Liver (tissue), 3 donors: ENCODE measurements around the gene LY86.

Experiments
- EGR1 ChIP-seq, 2 donors: IDR thresholded peaks; 2 replicates each; pipeline ENCODE4 v1.6.1; 2016 to 2018; ENCODE audit warnings: antibody characterized with exemption in 2 of 2, low read depth in 2 of 2
- YY1 ChIP-seq: IDR thresholded peaks from 2 replicates; pipeline ENCODE4 v1.6.1; 2016; ENCODE audit warnings: antibody characterized with exemption, mild to moderate bottlenecking
- TF ChIP-seq, protein P1 (sequence below): fragments of 150-350 bp; IDR thresholded peaks from 2 replicates; pipeline ENCODE4 v1.5.1; 2017; ENCODE audit warnings: improper control_type of control experiment, low read depth, low read length; ENCODE audit not compliant: missing input control
- donor health status: healthy.
- donor health status: healthy.

DNA sequence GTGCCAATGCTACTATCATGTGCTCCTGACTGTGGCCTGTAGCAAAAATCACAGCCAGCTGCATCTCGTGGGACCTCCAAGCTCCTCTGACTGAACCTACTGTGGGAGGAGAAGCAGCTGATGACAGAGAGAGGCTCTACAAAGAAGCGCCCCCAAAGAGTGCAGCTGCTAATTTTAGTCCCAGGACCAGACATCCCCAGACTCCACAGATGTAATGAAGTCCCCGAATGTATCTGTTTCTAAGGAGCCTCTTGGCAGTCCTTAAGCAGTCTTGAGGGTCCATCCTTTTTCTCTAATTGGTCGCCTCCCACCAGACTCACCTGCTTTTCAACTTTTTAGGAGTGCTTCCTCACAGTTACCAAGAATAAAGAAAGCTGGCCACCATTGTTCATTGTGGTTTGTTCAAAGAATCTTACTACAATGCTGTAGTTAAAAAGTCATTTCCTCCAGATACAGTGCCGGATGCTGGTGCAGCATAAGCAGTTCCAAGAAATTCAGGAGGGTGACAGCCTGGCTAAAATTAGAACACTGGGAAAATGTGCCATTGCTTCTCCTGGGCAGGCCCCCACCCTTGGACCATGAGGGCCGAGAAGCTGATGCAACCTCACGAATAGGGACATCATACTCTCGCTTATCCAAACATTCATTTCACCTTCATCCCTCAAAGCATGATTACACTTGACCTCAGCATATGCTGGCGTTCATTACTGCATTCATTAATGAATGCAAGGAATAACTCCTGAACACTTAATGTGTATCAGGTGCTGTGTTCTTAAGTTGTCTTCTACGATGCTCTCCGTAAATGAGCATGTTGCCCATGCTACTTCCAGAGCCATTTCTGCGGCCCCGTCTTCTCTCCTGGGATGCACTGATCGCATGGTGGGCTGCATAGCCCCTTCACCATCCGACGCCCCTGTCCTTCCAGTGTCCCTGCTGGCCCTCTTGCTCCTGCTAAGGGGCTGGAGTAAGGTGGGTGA lies 66.4 kb downstream of the LY86 start:
- TF ChIP-seq YY1 (peak; percentile 39), EGR1 (IDR thresholded peaks at IDR 0.05; ENCODE audit: low read depth in 2 of 2) (no peak)
- TF ChIP-seq, protein P1, sequence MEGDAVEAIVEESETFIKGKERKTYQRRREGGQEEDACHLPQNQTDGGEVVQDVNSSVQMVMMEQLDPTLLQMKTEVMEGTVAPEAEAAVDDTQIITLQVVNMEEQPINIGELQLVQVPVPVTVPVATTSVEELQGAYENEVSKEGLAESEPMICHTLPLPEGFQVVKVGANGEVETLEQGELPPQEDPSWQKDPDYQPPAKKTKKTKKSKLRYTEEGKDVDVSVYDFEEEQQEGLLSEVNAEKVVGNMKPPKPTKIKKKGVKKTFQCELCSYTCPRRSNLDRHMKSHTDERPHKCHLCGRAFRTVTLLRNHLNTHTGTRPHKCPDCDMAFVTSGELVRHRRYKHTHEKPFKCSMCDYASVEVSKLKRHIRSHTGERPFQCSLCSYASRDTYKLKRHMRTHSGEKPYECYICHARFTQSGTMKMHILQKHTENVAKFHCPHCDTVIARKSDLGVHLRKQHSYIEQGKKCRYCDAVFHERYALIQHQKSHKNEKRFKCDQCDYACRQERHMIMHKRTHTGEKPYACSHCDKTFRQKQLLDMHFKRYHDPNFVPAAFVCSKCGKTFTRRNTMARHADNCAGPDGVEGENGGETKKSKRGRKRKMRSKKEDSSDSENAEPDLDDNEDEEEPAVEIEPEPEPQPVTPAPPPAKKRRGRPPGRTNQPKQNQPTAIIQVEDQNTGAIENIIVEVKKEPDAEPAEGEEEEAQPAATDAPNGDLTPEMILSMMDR: no peak
